ENCODE measurements around the gene ITM2A.

DNA sequence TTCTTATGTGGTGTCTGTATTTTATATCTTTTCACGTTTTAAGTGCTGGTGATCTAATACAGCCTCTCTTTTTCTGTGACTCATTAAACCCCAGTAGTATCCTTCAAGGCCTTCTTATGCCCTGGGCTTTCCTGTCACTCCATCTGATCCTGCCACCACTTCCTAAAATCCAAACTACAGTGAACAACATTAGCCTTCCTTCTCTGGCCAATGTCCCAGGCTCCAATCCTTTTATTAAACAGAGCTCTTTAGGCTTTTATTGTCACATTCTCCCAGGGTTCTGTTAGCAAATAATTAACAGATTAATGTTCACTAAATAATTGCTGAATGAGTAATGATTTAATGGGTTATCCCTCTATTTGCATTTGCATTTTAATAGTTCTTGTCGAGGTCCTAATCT is 47.9 kb upstream of the ITM2A start:
- TF ChIP-seq CTCF (conservative IDR thresholded peaks at IDR 0.05; ENCODE audit: low read depth in 2 of 2) (no peak), EZH2 (IDR thresholded peaks at IDR 0.05; ENCODE audit: low read depth, unreplicated experiment) (no peak), EZH2phosphoT487 (IDR thresholded peaks at IDR 0.05; ENCODE audit: unreplicated experiment) (no peak), REST (IDR thresholded peaks at IDR 0.05; ENCODE audit: unreplicated experiment) (no peak), ETS1 (IDR thresholded peaks at IDR 0.05) (no peak)
